K562 (cell line): ENCODE results near the gene ASB10. TPM values are rescaled to one million over a fixed set of nuclear protein-coding genes. Genes with fewer than 3 reads are reported as not detected.

Source experiments
- BCOR ChIP-seq: fragments of 450-650 bp; IDR thresholded peaks from 2 replicates; pipeline ENCODE4 v1.6.1; 2016
- CHCHD3 ChIP-seq: fragments of 250-450 bp; sonication (Bioruptor Pico); IDR thresholded peaks from 2 replicates; pipeline ENCODE4 v2.1.2; 2022; ENCODE audit warnings: mild to moderate bottlenecking
- DIDO1 ChIP-seq: fragments of 450-650 bp; IDR thresholded peaks from 2 replicates; pipeline ENCODE4 v1.6.1; 2016; ENCODE audit warnings: low read depth, missing biosample characterization, missing genetic modification characterization
- ELF1 ChIP-seq: fragments of 200-800 bp; sonication (Bioruptor generic); IDR thresholded peaks from 2 replicates; pipeline ENCODE4 v1.6.1; 2016; ENCODE audit warnings: missing genetic modification characterization, missing compliant biosample characterization
- EWSR1 ChIP-seq: fragments of 450-650 bp; IDR thresholded peaks from 2 replicates; pipeline ENCODE4 v1.6.1; 2018; ENCODE audit warnings: borderline replicate concordance, mild to moderate bottlenecking, low read depth, moderate library complexity; ENCODE audit not compliant: partially characterized antibody
- FOXK1 ChIP-seq: sonication (generic); formaldehyde crosslinking; IDR thresholded peaks from 2 replicates; pipeline ENCODE4 v1.8.0; 2022; ENCODE audit warnings: missing genetic modification reagents, mild to moderate bottlenecking, borderline replicate concordance
- FUS ChIP-seq: fragments of 200-400 bp; formaldehyde crosslinking; optimal IDR thresholded peaks from 2 replicates; pipeline ENCODE3; 2017; ENCODE audit warnings: low read depth, low read length
- GABPB2 ChIP-seq: fragments of 250-450 bp; sonication (Bioruptor Pico); conservative IDR thresholded peaks from 2 replicates; pipeline ENCODE4 v1.5.1; 2021; ENCODE audit warnings: mild to moderate bottlenecking
- HDGF ChIP-seq: fragments of 450-650 bp; IDR thresholded peaks from 2 replicates; pipeline ENCODE4 v1.6.1; 2016
- ILF3 ChIP-seq: fragments of 450-650 bp; IDR thresholded peaks from 2 replicates; pipeline ENCODE4 v1.6.1; 2018; ENCODE audit warnings: antibody characterized with exemption, mild to moderate bottlenecking, moderate library complexity, borderline replicate concordance
- KLF16 ChIP-seq: IDR thresholded peaks from 2 replicates; pipeline ENCODE4 v1.6.1; 2016; ENCODE audit warnings: antibody characterized with exemption
- LARP7 ChIP-seq: fragments of 450-650 bp; IDR thresholded peaks from 2 replicates; pipeline ENCODE4 v1.6.1; 2016
- MAX ChIP-seq: sonication (generic); formaldehyde crosslinking; IDR thresholded peaks from 2 replicates; pipeline ENCODE4 v1.9.0; 2022; ENCODE audit warnings: mild to moderate bottlenecking, missing genetic modification reagents
- NCOR1 ChIP-seq: fragments of 450-650 bp; IDR thresholded peaks from 2 replicates; pipeline ENCODE4 v1.6.1; 2016; ENCODE audit warnings: mild to moderate bottlenecking, moderate library complexity
- NFRKB ChIP-seq: fragments of 450-650 bp; IDR thresholded peaks from 2 replicates; pipeline ENCODE4 v1.6.1; 2016; ENCODE audit warnings: low read depth
- NR2C2 ChIP-seq, 2 experiments: fragments of 200-800 bp in 1 of 2; sonication (Bioruptor generic) in 1 of 2; sonication (generic) in 1 of 2; formaldehyde crosslinking in 1 of 2; IDR thresholded peaks; 2 replicates each; pipeline versions ENCODE4 v1.6.1 to v1.8.0; 2016 to 2022; ENCODE audit warnings: mild to moderate bottlenecking in 1 of 2, missing compliant biosample characterization in 1 of 2, missing genetic modification characterization in 1 of 2, missing genetic modification reagents in 1 of 2
- NUFIP1 ChIP-seq: fragments of 450-650 bp; IDR thresholded peaks from 2 replicates; pipeline ENCODE4 v1.6.1; 2018; ENCODE audit not compliant: partially characterized antibody
- PBX2 ChIP-seq, 2 experiments: IDR thresholded peaks in 1 of 2; conservative IDR thresholded peaks in 1 of 2; 2 replicates each; pipeline ENCODE4 v1.6.1; 2016; ENCODE audit warnings: low read depth in 2 of 2, mild to moderate bottlenecking in 1 of 2, missing compliant biosample characterization in 1 of 2, missing genetic modification characterization in 1 of 2, moderate library complexity in 1 of 2
- PCBP2 ChIP-seq: fragments of 200-400 bp; formaldehyde crosslinking; IDR thresholded peaks from 2 replicates; pipeline ENCODE4 v1.6.1; 2018; ENCODE audit warnings: low read length, low read depth, mild to moderate bottlenecking, moderate library complexity; ENCODE audit not compliant: poor library complexity, severe bottlenecking
- PTBP1 ChIP-seq: fragments of 200-400 bp; formaldehyde crosslinking; IDR thresholded peaks from 2 replicates; pipeline ENCODE4 v1.6.1; 2017; ENCODE audit warnings: low read depth, low read length
- SMC3 ChIP-seq: conservative IDR thresholded peaks from 2 replicates; pipeline ENCODE4 v1.6.1; 2011; ENCODE audit warnings: low read depth, low read length, improper control_type of control experiment; ENCODE audit not compliant: insufficient read depth
- ZBTB26 ChIP-seq: fragments of 450-650 bp; formaldehyde crosslinking; IDR thresholded peaks from 2 replicates; pipeline ENCODE4 v1.4.0; 2022; ENCODE audit warnings: missing genetic modification characterization
- ZNF175 ChIP-seq: fragments of 200-800 bp; sonication (Bioruptor generic); IDR thresholded peaks from 2 replicates; pipeline ENCODE4 v1.6.1; 2016; ENCODE audit warnings: low read depth, mild to moderate bottlenecking, missing genetic modification characterization, missing compliant biosample characterization
- ZNF282 ChIP-seq: sonication (generic); formaldehyde crosslinking; IDR thresholded peaks from 2 replicates; pipeline ENCODE4 v1.8.1; 2023; ENCODE audit warnings: missing genetic modification reagents
- ZNF511 ChIP-seq: sonication (generic); formaldehyde crosslinking; IDR thresholded peaks from 2 replicates; pipeline ENCODE4 v1.8.0; 2022; ENCODE audit warnings: mild to moderate bottlenecking, missing genetic modification reagents
- polyA plus RNA-seq, 8 experiments: library from polyadenylated mRNA; depleted of rRNA in 4 of 8; stranded (reverse) in 5 of 8; unstranded in 3 of 8; fragments of >200 nt; fragmentation: Nextera tagmentation in 2 of 8; fragmentation: Illumina TruSeq in 1 of 8; extraction: Ambion mirVana in 2 of 8; extraction: Trizol in 1 of 8; gene quantifications; 2 replicates each; pipeline versions ENCODE4 v1.2.1 to v1.2.3, GENCODE V29; 2011 to 2014; ENCODE audit warnings: inconsistent platforms in 1 of 8, missing spikeins in 1 of 8
- total RNA-seq, 7 experiments: library from RNA; depleted of rRNA in 6 of 7; stranded (reverse); fragments of >200 nt in 6 of 7; fragmentation: Illumina TruSeq in 2 of 7; extraction: Trizol in 2 of 7; gene quantifications; 2 replicates each; pipeline versions ENCODE4 v1.2.1 to v1.2.3, GENCODE V29; 2011 to 2021; ENCODE audit warnings: low replicate concordance in 1 of 7

The ASB10 gene
- total and polyA plus RNA-seq, 9 of the 15 experiments (the other 6 are each of a cell fraction or from before 2014, with no cell fraction given) = not detected

DNA sequence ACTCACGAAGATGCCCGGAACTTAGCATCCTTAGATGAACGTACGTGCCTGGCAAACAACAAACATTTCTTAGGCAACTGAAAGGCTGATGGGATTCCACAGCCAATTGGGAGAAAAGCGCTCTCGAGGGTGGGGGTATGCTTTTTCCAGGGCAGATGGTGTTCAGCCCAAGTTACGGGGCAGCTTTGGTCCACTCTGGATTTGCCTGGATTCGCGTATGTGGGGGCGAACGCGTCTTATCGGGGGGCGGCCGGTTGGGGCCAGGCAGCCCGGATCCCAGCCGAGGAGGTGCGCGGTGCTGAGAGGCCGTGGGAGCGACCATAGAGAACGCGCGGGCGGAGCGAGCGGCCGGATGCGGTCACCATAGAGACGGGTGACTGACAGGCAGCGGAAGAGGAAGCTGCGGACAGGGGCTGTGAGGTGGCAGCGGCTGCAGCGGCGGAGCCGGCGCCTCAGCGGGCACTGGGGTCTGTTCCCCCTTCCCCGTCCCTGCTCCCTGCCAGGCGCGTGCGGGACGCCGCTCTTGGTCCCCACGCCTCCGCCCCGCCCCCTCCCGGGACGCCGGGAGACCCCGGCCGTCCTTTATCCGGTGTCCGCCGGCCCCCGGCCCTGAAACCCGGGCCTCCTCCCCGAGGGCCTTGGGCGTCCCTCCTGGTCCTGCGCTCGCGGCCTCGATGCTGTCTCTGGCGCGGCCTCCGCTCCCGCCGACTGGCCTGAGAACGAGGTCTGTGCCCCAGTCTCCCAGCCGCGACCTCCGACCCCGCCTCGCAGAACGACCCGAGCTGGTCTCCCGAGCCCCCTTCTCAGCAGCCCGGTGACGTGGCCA, 45.3 kb upstream of the ASB10 start, which contains the start of gene CHPF2 (continued):
- peak; percentile 4; the same call in 1 of the 2 replicates for TF ChIP-seq NFRKB
- TF ChIP-seq MAX = peak; percentile 17
- 0 out of 2 replicates have a peak, but pooled peaks have one; percentile 54 for TF ChIP-seq ZBTB26 (CRISPR knock-in tag)
- TF ChIP-seq DIDO1 (tag) = no peak
- peak; percentile 99 for TF ChIP-seq PBX2 (CRISPR knock-in tag; IDR thresholded peaks at IDR 0.05; ENCODE audit: low read depth)
- TF ChIP-seq PBX2 (tag; conservative IDR thresholded peaks at IDR 0.05; ENCODE audit: low read depth) = peak; percentile 96
- no peak for TF ChIP-seq NR2C2 (CRISPR knock-in tag; IDR thresholded peaks at IDR 0.05)
- 0 out of 2 replicates have a peak, but pooled peaks have one; percentile 20 for TF ChIP-seq NR2C2 (tag; IDR thresholded peaks at IDR 0.05)
- TF ChIP-seq FOXK1 (CRISPR knock-in tag) = no peak
- 0 out of 2 replicates have a peak, but pooled peaks have one; percentile 47 for TF ChIP-seq HDGF
- TF ChIP-seq ZNF511 (CRISPR knock-in tag) = peak; percentile 45; the same call in 1 of the 2 replicates
- no peak for TF ChIP-seq ZNF282
- peak; percentile 88 for TF ChIP-seq ELF1 (tag)
- no peak for TF ChIP-seq ZNF175 (CRISPR knock-in tag)
- TF ChIP-seq KLF16 = no peak
- no peak for TF ChIP-seq CHCHD3
- TF ChIP-seq NUFIP1 = no peak
- TF ChIP-seq GABPB2 (CRISPR knock-in tag) = no peak
- no peak for TF ChIP-seq NCOR1
- TF ChIP-seq EWSR1 = no peak
- no peak for TF ChIP-seq BCOR
- TF ChIP-seq FUS = no peak
- no peak for TF ChIP-seq ILF3
- no peak for TF ChIP-seq PCBP2
- no peak for TF ChIP-seq SMC3
- no peak for TF ChIP-seq PTBP1
- no peak for TF ChIP-seq LARP7
